NB4 (cell line): ENCODE measurements around the gene RRP1.

Experiments used
- POLR2A ChIP-seq: IDR thresholded peaks from 2 replicates; pipeline ENCODE4 v1.6.1; 2011; ENCODE audit warnings: mild to moderate bottlenecking; ENCODE audit not compliant: insufficient read length; ENCODE audit errors: extremely low read depth
- TF ChIP-seq, protein P1 (sequence below): IDR thresholded peaks from one replicate; pipeline ENCODE4 v1.5.1; 2012; ENCODE audit warnings: low read depth, low read length
- TF ChIP-seq, protein P2 (sequence below): IDR thresholded peaks from 2 replicates; pipeline ENCODE4 v1.6.1; 2011; ENCODE audit warnings: low read depth, low read length

DNA sequence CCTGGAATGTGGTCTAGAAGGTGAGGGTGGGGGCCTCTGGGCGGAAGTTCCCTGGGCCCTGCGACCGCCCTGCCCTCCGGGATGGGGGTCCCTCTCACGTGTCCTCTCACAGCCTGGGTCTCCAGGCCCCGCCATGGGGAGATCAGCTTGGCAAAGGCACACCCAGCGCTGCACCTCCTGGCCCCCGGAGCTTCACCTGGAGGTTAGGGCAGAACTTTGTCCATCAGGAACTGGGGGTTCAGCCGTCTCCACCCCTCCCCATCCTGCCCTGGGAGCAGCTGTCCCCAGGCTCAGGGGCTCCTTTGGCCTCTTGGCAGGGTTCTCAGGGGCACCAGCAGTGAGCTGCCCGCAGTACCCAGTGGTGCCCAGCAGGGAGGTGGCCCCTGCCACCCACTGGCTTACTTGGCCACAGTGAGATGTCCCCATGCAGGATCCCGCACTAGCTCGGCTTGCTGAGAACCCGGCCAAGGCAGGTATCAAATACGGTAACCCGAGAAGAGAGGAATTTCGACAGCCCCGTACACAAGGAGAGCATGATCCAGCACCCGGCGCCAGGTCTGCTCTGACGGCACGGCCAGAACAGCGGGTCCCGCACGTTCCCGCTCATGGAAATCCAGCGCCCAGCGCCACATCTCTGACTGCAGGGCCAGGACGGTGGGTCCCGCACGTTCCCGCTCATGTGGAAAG is 36.7 kb downstream of the RRP1 start:
- TF ChIP-seq, protein P1, sequence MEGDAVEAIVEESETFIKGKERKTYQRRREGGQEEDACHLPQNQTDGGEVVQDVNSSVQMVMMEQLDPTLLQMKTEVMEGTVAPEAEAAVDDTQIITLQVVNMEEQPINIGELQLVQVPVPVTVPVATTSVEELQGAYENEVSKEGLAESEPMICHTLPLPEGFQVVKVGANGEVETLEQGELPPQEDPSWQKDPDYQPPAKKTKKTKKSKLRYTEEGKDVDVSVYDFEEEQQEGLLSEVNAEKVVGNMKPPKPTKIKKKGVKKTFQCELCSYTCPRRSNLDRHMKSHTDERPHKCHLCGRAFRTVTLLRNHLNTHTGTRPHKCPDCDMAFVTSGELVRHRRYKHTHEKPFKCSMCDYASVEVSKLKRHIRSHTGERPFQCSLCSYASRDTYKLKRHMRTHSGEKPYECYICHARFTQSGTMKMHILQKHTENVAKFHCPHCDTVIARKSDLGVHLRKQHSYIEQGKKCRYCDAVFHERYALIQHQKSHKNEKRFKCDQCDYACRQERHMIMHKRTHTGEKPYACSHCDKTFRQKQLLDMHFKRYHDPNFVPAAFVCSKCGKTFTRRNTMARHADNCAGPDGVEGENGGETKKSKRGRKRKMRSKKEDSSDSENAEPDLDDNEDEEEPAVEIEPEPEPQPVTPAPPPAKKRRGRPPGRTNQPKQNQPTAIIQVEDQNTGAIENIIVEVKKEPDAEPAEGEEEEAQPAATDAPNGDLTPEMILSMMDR: no peak
- TF ChIP-seq POLR2A: no peak
- TF ChIP-seq, protein P2, sequence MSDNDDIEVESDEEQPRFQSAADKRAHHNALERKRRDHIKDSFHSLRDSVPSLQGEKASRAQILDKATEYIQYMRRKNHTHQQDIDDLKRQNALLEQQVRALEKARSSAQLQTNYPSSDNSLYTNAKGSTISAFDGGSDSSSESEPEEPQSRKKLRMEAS: no peak
